Measurements from ENCODE around the gene ANKRD22. TPM values are rescaled to one million over a fixed set of nuclear protein-coding genes. Genes with fewer than 3 reads are reported as not detected.
A peak's percentile ranks its signal among the peaks of the same experiment; 100 is the strongest.

ANKRD22 gene
- total RNA-seq, result under 1 TPM in 4 of 5 experiments, not detected in 1; 0.32 to 0.59 (median 0.40) TPM
- 1 to 10 TPM in 1 of 2 donors, under 1 TPM in 1; 0.54 to 1.2 TPM for polyA plus RNA-seq
- 1.3 reads per million, percentile 2 among the genes with 10 or more reads in this experiment for total RNA-seq

- H3K27ac ChIP-seq (ENCODE audit: low read depth, low read length), result no peak within 1 kb of the TSS
- H3K27me3 Mint-ChIP-seq, result peaks cover 0 to under 1% (median 0%) of the 10 kb centered on the region in 5 donors
- no peaks in the 10 kb centered on the region for H3K27me3 ChIP-seq (ENCODE audit: control insufficient read depth in 2 of 2, insufficient read depth in 2 of 2, low read length in 2 of 2)
- ATAC-seq (peak; percentile 77), DNase-seq (no peak)
- POLR2A ChIA-PET, result interaction anchor here (0.6 to 0.9 kb wide), 2 partner anchors 55 to 178 kb away, joined by 3 to 4 read pairs; no protein-coding TSS in a partner anchor
- H3K36me3 ChIP-seq (ENCODE audit: control insufficient read depth in 2 of 3, insufficient read depth in 3 of 3, low read length in 3 of 3), result no peaks in the 10 kb centered on the region
- H3K9me3 Mint-ChIP-seq, result no peaks in the 10 kb centered on the region
- H3K9me3 ChIP-seq (ENCODE audit: control insufficient read depth in 2 of 3, low read length in 3 of 3), result no peaks in the 10 kb centered on the region
- peaks cover 5 to 22% (median 11%) of the 10 kb centered on the region in 7 donors for H3K4me1 Mint-ChIP-seq
- CTCF ChIA-PET, result interaction anchor here (1.2 kb wide), 1 partner anchor 15 kb away, joined by 4 read pairs; no protein-coding TSS in a partner anchor
- H3K4me3 ChIP-seq (ENCODE audit: low read length), result no peak within 1 kb of the TSS
- H3K4me1 ChIP-seq (ENCODE audit: control insufficient read depth in 2 of 2, insufficient read depth in 2 of 2, low read length in 2 of 2), result peaks cover 0 to 4% of the 10 kb centered on the region in 2 donors
- peak within 1 kb of the TSS in 1 of 9 donors; percentile 66 for H3K27ac Mint-ChIP-seq
- no peak within 1 kb of the TSS for H3K4me3 Mint-ChIP-seq
- intact Hi-C loops (cut with micrococcal nuclease), result no loop called here
- H3K36me3 Mint-ChIP-seq, result peaks cover 0 to 3% (median 0%) of the 10 kb centered on the region in 5 donors
Measured at GRCh38 chr10:88851706-88852105, at the start of gene ANKRD22. Gene ANKRD22 (minus strand): TSS chr10:88851844. CDS start chr10:88851607, 237 bp downstream.

GRCh38 chr10:88899886-88900285 is 48.2 kb upstream of the ANKRD22 start:
- H3K27me3 ChIP-seq (ENCODE audit: control insufficient read depth in 2 of 2, insufficient read depth in 2 of 2, low read length in 2 of 2), result no peaks in the 10 kb centered on the region
- POLR2A ChIA-PET, result interaction anchor here (1.1 kb wide), 1 partner anchor 18 kb away, joined by 4 read pairs; no protein-coding TSS in a partner anchor
- intact Hi-C loops (cut with micrococcal nuclease), result loop anchor here in 1 of 2 donors (2.0 to 5.0 kb wide), 2 partner anchors 17 to 33 kb away; no protein-coding TSS in a partner anchor
- H3K4me3 ChIP-seq (ENCODE audit: low read length), result no peak overlapping the region
- CTCF ChIA-PET, result interaction anchor here (0.5 to 5.3 kb wide), 5 partner anchors 14 to 1003 kb away, joined by 3 to 28 read pairs (median 3); no protein-coding TSS in a partner anchor
- no peaks in the 10 kb centered on the region for H3K9me3 Mint-ChIP-seq
- no peak for ATAC-seq
- no peak for DNase-seq
- H3K36me3 ChIP-seq (ENCODE audit: control insufficient read depth in 2 of 3, insufficient read depth in 3 of 3, low read length in 3 of 3), result peaks cover 0 to 32% (median 10%) of the 10 kb centered on the region in 3 experiments
- peak overlapping the region in 2 of 10 donors; percentile 17 to 39 for H3K4me3 Mint-ChIP-seq
- H3K9me3 ChIP-seq (ENCODE audit: control insufficient read depth in 2 of 3, low read length in 3 of 3), result no peaks in the 10 kb centered on the region
- H3K36me3 Mint-ChIP-seq, result peaks cover 0 to 43% (median 37%) of the 10 kb centered on the region in 5 donors
- peaks cover 16 to 26% of the 10 kb centered on the region in 2 donors for H3K4me1 ChIP-seq (ENCODE audit: control insufficient read depth in 2 of 2, insufficient read depth in 2 of 2, low read length in 2 of 2)
- no peaks in the 10 kb centered on the region for H3K27me3 Mint-ChIP-seq
- peak overlapping the region in 2 of 9 donors; percentile 38 to 55 for H3K27ac Mint-ChIP-seq
- peaks cover 25 to 72% (median 50%) of the 10 kb centered on the region in 7 donors for H3K4me1 Mint-ChIP-seq
- no peak overlapping the region for H3K27ac ChIP-seq (ENCODE audit: low read depth, low read length)

- Mint-ChIP-seq H3K27me3 (no peaks in the 10 kb centered on the region), H3K36me3 (peaks cover 0 to 38% (median 34%) of the 10 kb centered on the region in 5 donors), H3K27ac (peak overlapping the region in 3 of 9 donors; percentile 38 to 57 (median 41)), H3K4me1 (peaks cover 25 to 81% (median 54%) of the 10 kb centered on the region in 7 donors), H3K4me3 (no peak overlapping the region), H3K9me3 (no peaks in the 10 kb centered on the region)
- DNase-seq, result no peak
- no peaks in the 10 kb centered on the region for H3K9me3 ChIP-seq (ENCODE audit: control insufficient read depth in 2 of 3, low read length in 3 of 3)
- peaks cover 4 to 26% (median 5%) of the 10 kb centered on the region in 3 experiments for H3K36me3 ChIP-seq (ENCODE audit: control insufficient read depth in 2 of 3, insufficient read depth in 3 of 3, low read length in 3 of 3)
- intact Hi-C loops (cut with micrococcal nuclease), result no loop called here
- H3K4me1 ChIP-seq (ENCODE audit: control insufficient read depth in 2 of 2, insufficient read depth in 2 of 2, low read length in 2 of 2), result peaks cover 16 to 26% of the 10 kb centered on the region in 2 donors
- CTCF ChIA-PET, result interaction anchor here (1.0 to 5.3 kb wide), 2 partner anchors 35 to 64 kb away, joined by 3 to 28 read pairs; no protein-coding TSS in a partner anchor
- ATAC-seq, result no peak
- H3K4me3 ChIP-seq (ENCODE audit: low read length), result no peak overlapping the region
- no peak overlapping the region for H3K27ac ChIP-seq (ENCODE audit: low read depth, low read length)
- POLR2A ChIA-PET, result interaction anchor here (0.7 to 1.1 kb wide), 2 partner anchors 10 to 13 kb away, joined by 3 to 4 read pairs; no protein-coding TSS in a partner anchor
- H3K27me3 ChIP-seq (ENCODE audit: control insufficient read depth in 2 of 2, insufficient read depth in 2 of 2, low read length in 2 of 2), result no peaks in the 10 kb centered on the region
Measured at GRCh38 chr10:88898727-88899126, 47.1 kb upstream of the ANKRD22 start.

- Histone ChIP-seq H3K9me3 (ENCODE audit: control insufficient read depth in 2 of 3, low read length in 3 of 3) (no peaks in the 10 kb centered on the region), H3K27me3 (ENCODE audit: control insufficient read depth in 2 of 2, insufficient read depth in 2 of 2, low read length in 2 of 2) (no peaks in the 10 kb centered on the region), H3K36me3 (ENCODE audit: control insufficient read depth in 2 of 3, insufficient read depth in 3 of 3, low read length in 3 of 3) (peaks cover 3 to 16% (median 5%) of the 10 kb centered on the region in 3 experiments), H3K27ac (ENCODE audit: low read depth, low read length) (no peak overlapping the region), H3K4me1 (ENCODE audit: control insufficient read depth in 2 of 2, insufficient read depth in 2 of 2, low read length in 2 of 2) (peaks cover 16 to 26% of the 10 kb centered on the region in 2 donors), H3K4me3 (ENCODE audit: low read length) (no peak overlapping the region)
- Mint-ChIP-seq H3K27me3 (no peaks in the 10 kb centered on the region), H3K4me3 (peak overlapping the region in 7 of 10 donors; percentile 2 to 64 (median 31)), H3K36me3 (peaks cover 0 to 30% (median 27%) of the 10 kb centered on the region in 5 donors), H3K4me1 (peaks cover 29 to 80% (median 65%) of the 10 kb centered on the region in 7 donors), H3K27ac (peak overlapping the region in 7 of 9 donors; percentile 9 to 84 (median 43)), H3K9me3 (no peaks in the 10 kb centered on the region)
- intact Hi-C loops (cut with micrococcal nuclease), result loop anchor here in 1 of 2 donors (2.0 kb wide), 1 partner anchor 16 kb away; the partner anchor contains the start of gene STAMBPL1
- ChIA-PET CTCF (interaction anchor here (0.6 to 1.1 kb wide), 3 partner anchors 16 to 61 kb away, joined by 3 to 6 read pairs (median 3); no protein-coding TSS in a partner anchor), POLR2A (interaction anchor here (1.1 kb wide), 1 partner anchor 11 kb away, joined by 4 read pairs; no protein-coding TSS in a partner anchor)
- DNase-seq (no peak), ATAC-seq (no peak)
Measured at GRCh38 chr10:88896994-88897853, 45.6 kb upstream of the ANKRD22 start.

- H3K4me3 Mint-ChIP-seq, result peak overlapping the region in 4 of 10 donors; percentile 6 to 64 (median 22)
- Histone ChIP-seq H3K36me3 (ENCODE audit: control insufficient read depth in 2 of 3, insufficient read depth in 3 of 3, low read length in 3 of 3) (peaks cover 0 to 9% (median 5%) of the 10 kb centered on the region in 3 experiments), H3K27me3 (ENCODE audit: control insufficient read depth in 2 of 2, insufficient read depth in 2 of 2, low read length in 2 of 2) (no peaks in the 10 kb centered on the region), H3K27ac (ENCODE audit: low read depth, low read length) (no peak overlapping the region), H3K4me3 (ENCODE audit: low read length) (no peak overlapping the region), H3K4me1 (ENCODE audit: control insufficient read depth in 2 of 2, insufficient read depth in 2 of 2, low read length in 2 of 2) (peaks cover 16 to 26% of the 10 kb centered on the region in 2 donors), H3K9me3 (ENCODE audit: control insufficient read depth in 2 of 3, low read length in 3 of 3) (no peaks in the 10 kb centered on the region)
- ATAC-seq, result no peak
- H3K27me3 Mint-ChIP-seq, result no peaks in the 10 kb centered on the region
- intact Hi-C loops (cut with micrococcal nuclease), result loop anchor here in 1 of 2 donors (2.0 kb wide), 1 partner anchor 16 kb away; the partner anchor contains the start of gene STAMBPL1
- H3K4me1 Mint-ChIP-seq, result peaks cover 33 to 84% (median 69%) of the 10 kb centered on the region in 7 donors
- POLR2A ChIA-PET, result interaction anchor here (1.0 to 1.5 kb wide), 2 partner anchors 9 to 15 kb away, joined by 3 read pairs; no protein-coding TSS in a partner anchor
- H3K36me3 Mint-ChIP-seq, result peaks cover 0 to 30% (median 21%) of the 10 kb centered on the region in 5 donors
- no peaks in the 10 kb centered on the region for H3K9me3 Mint-ChIP-seq
- CTCF ChIA-PET, result interaction anchor here (0.6 to 1.1 kb wide), 3 partner anchors 15 to 60 kb away, joined by 3 to 6 read pairs (median 3); no protein-coding TSS in a partner anchor
- DNase-seq, result no peak
- H3K27ac Mint-ChIP-seq, result peak overlapping the region in 5 of 9 donors; percentile 7 to 68 (median 56)
Measured at GRCh38 chr10:88896372-88896993, 44.8 kb upstream of the ANKRD22 start.
